Measurements from ENCODE around the gene TACC2.

DNA sequence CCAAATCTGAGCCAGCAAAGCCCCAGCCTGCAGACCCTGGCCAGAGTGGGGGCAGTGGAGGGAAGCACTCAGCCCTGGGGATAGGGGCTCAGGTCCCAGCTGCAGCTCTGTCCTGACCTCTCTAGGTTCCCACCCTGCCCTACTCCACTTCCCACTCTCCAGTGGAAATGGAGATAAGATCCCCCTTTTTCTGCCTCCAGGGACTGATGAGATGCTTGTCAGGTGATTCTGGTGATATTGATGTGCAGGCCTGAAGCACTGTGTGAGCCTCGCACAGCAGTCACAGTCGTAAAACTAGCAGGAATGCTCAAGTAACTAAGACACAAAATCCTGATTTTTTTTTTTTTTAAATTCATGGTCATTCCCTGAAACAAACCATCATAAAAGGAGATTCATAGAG, 227.1 kb downstream of the TACC2 start:
- TF ChIP-seq, protein P1, sequence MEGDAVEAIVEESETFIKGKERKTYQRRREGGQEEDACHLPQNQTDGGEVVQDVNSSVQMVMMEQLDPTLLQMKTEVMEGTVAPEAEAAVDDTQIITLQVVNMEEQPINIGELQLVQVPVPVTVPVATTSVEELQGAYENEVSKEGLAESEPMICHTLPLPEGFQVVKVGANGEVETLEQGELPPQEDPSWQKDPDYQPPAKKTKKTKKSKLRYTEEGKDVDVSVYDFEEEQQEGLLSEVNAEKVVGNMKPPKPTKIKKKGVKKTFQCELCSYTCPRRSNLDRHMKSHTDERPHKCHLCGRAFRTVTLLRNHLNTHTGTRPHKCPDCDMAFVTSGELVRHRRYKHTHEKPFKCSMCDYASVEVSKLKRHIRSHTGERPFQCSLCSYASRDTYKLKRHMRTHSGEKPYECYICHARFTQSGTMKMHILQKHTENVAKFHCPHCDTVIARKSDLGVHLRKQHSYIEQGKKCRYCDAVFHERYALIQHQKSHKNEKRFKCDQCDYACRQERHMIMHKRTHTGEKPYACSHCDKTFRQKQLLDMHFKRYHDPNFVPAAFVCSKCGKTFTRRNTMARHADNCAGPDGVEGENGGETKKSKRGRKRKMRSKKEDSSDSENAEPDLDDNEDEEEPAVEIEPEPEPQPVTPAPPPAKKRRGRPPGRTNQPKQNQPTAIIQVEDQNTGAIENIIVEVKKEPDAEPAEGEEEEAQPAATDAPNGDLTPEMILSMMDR (conservative IDR thresholded peaks at IDR 0.05; ENCODE audit: low read length), result no peak
- no peak for TF ChIP-seq EZH2phosphoT487 (IDR thresholded peaks at IDR 0.05; ENCODE audit: borderline replicate concordance, low read depth, low read length)

All from OCI-LY7 (cell line).